Keratinocyte (primary cell): ENCODE data around the gene RIT2. TPM values are rescaled to one million over a fixed set of nuclear protein-coding genes. Genes with fewer than 3 reads are reported as not detected.

ENCODE experiments used
- DNase-seq: peaks from one replicate; pipeline ENCODE4 v3.0.0-alpha.2; 2011; ENCODE audit warnings: low read depth, missing footprints, low spot score
- FAIRE-seq: peaks from 2 replicates; lab custom pipeline; 2011; peaks lifted over from hg19 to GRCh38; lab: Jason Lieb, UNC
- H2AFZ ChIP-seq: 2 replicates; pipeline ENCODE4 v1.6.0; 2012; ENCODE audit warnings: low read length, control low read depth, inconsistent platforms; ENCODE audit not compliant: control insufficient read depth
- H3K27ac ChIP-seq: 2 replicates; pipeline ENCODE4 v1.5.1; 2011; ENCODE audit warnings: low read length; ENCODE audit not compliant: control insufficient read depth, insufficient read depth
- H3K27me3 ChIP-seq: 3 replicates; pipeline ENCODE4 v1.6.0; 2011; ENCODE audit warnings: low read length; ENCODE audit not compliant: control insufficient read depth, insufficient read depth; ENCODE audit errors: extremely low read depth
- H3K36me3 ChIP-seq, 2 experiments: 2 replicates in 1 of 2; 3 replicates in 1 of 2; pipeline ENCODE4 v1.5.1; 2011; ENCODE audit warnings: low read length in 2 of 2, mild to moderate bottlenecking in 1 of 2; ENCODE audit not compliant: control insufficient read depth in 2 of 2, insufficient read depth in 2 of 2; ENCODE audit errors: extremely low read depth in 1 of 2
- H3K4me1 ChIP-seq: 3 replicates; pipeline ENCODE4 v1.5.1; 2011; ENCODE audit warnings: low read length; ENCODE audit not compliant: control insufficient read depth, insufficient read depth; ENCODE audit errors: extremely low read depth
- H3K4me2 ChIP-seq: 3 replicates; pipeline ENCODE4 v1.6.0; 2011; ENCODE audit warnings: low read depth, low read length; ENCODE audit not compliant: control insufficient read depth, insufficient read depth; ENCODE audit errors: extremely low read depth
- H3K4me3 ChIP-seq, 3 experiments: fragments of 200-600 bp in 1 of 3; sonication (generic) in 1 of 3; 2 replicates in 2 of 3; 3 replicates in 1 of 3; pipeline ENCODE4 v1.5.1; 2011 to 2016; ENCODE audit warnings: low read length in 3 of 3, mild to moderate bottlenecking in 3 of 3, control low read depth in 2 of 3, inconsistent platforms in 1 of 3, low read depth in 1 of 3, mixed read lengths in 1 of 3, mixed run types in 1 of 3, moderate library complexity in 1 of 3; ENCODE audit not compliant: control insufficient read depth in 2 of 3, insufficient read depth in 2 of 3; ENCODE audit errors: extremely low read depth in 1 of 3
- H3K79me2 ChIP-seq: 2 replicates; pipeline ENCODE4 v1.6.0; 2012; ENCODE audit warnings: low read length; ENCODE audit not compliant: control insufficient read depth, insufficient read depth
- H3K9ac ChIP-seq: 3 replicates; pipeline ENCODE4 v1.6.0; 2011; ENCODE audit warnings: low read length; ENCODE audit not compliant: control insufficient read depth, insufficient read depth; ENCODE audit errors: extremely low read depth
- H3K9me1 ChIP-seq: 3 replicates; pipeline ENCODE4 v1.6.0; 2011; ENCODE audit warnings: low read length; ENCODE audit not compliant: control insufficient read depth, insufficient read depth; ENCODE audit errors: extremely low read depth
- H3K9me3 ChIP-seq: 2 replicates; pipeline ENCODE4 v1.5.1; 2012; ENCODE audit warnings: low read depth, low read length; ENCODE audit not compliant: control insufficient read depth
- H4K20me1 ChIP-seq: 3 replicates; pipeline ENCODE4 v1.6.0; 2011; ENCODE audit warnings: low read length; ENCODE audit not compliant: control insufficient read depth, insufficient read depth; ENCODE audit errors: extremely low read depth
- CTCF ChIP-seq, 3 experiments: IDR thresholded peaks in 1 of 3; conservative IDR thresholded peaks in 1 of 3; optimal IDR thresholded peaks in 1 of 3; 2 replicates in 2 of 3; 3 replicates in 1 of 3; pipeline versions ENCODE3 to v1.5.1; 2011; ENCODE audit warnings: low read length in 3 of 3, mild to moderate bottlenecking in 3 of 3, moderate library complexity in 2 of 3, control low read depth in 1 of 3, inconsistent platforms in 1 of 3; ENCODE audit not compliant: insufficient read depth in 2 of 3; ENCODE audit errors: extremely low read depth in 1 of 3
- EZH2 ChIP-seq: IDR thresholded peaks from one replicate; pipeline ENCODE4 v1.6.1; 2012; ENCODE audit warnings: inconsistent platforms, mild to moderate bottlenecking, low read length, moderate library complexity
- dilution Hi-C: fragments of 300-500 bp; cut with MboI; formaldehyde crosslinking; loops from one replicate; pipeline ENCODE4 v1.7.0; 2020; ENCODE audit warnings: low sequenced_read_pairs; ENCODE audit not compliant: extremely low pct_ligation_motif_present
- polyA plus RNA-seq, 5 experiments: library from polyadenylated mRNA; depleted of rRNA in 3 of 5; stranded (reverse) in 3 of 5; stranded (forward) in 1 of 5; unstranded in 1 of 5; fragments of >200 nt; gene quantifications; 1 replicate in 1 of 5; 2 replicates in 3 of 5; 3 replicates in 1 of 5; pipeline versions ENCODE4 v1.2.1 to v1.2.3, GENCODE V29; 2011 to 2012; ENCODE audit warnings: missing spikeins in 2 of 5, low read depth in 1 of 5, low replicate concordance in 1 of 5

The RIT2 gene
- polyA plus RNA-seq, 1 donor (not counting 4 experiments of a cell fraction or from before 2014, with no cell fraction given): not detected

GRCh38 chr18:43010611-43011010 lies 104.9 kb downstream of the RIT2 start:
- no peaks in the 10 kb centered on the region for H3K9me1 ChIP-seq
- no peaks in the 10 kb centered on the region for H3K79me2 ChIP-seq
- H2AFZ ChIP-seq: no peak overlapping the region
- no peaks in the 10 kb centered on the region for H4K20me1 ChIP-seq
- FAIRE-seq (no peak), DNase-seq (no peak)
- no peaks in the 10 kb centered on the region for H3K36me3 ChIP-seq
- no peaks in the 10 kb centered on the region for H3K9me3 ChIP-seq
- H3K4me1 ChIP-seq: no peaks in the 10 kb centered on the region
- TF ChIP-seq CTCF (optimal IDR thresholded peaks at IDR 0.05 in 1 of 3, IDR thresholded peaks at IDR 0.05 in 1 of 3, conservative IDR thresholded peaks at IDR 0.05 in 1 of 3; ENCODE audit: extremely low read depth in 1 of 3, insufficient read depth in 2 of 3, low read length in 3 of 3) (no peak), EZH2 (no peak)
- H3K27me3 ChIP-seq: no peaks in the 10 kb centered on the region
- no peak overlapping the region for H3K27ac ChIP-seq
- H3K4me3 ChIP-seq: no peak overlapping the region
- no peak overlapping the region for H3K4me2 ChIP-seq
- dilution Hi-C loops: no loop called here
- no peak overlapping the region for H3K9ac ChIP-seq

- dilution Hi-C loops: no loop called here
- no peak for FAIRE-seq
- no peaks in the 10 kb centered on the region for H3K9me1 ChIP-seq
Observed at GRCh38 chr18:43009674-43010073, 105.8 kb downstream of the RIT2 start.

More at GRCh38 chr18:43009674-43010073, 105.8 kb downstream of the RIT2 start:
- no peaks in the 10 kb centered on the region for H3K36me3 ChIP-seq
- H4K20me1 ChIP-seq: no peaks in the 10 kb centered on the region
- no peak overlapping the region for H3K27ac ChIP-seq
- no peak overlapping the region for H3K4me3 ChIP-seq
- no peaks in the 10 kb centered on the region for H3K27me3 ChIP-seq
- no peak for DNase-seq
- no peak overlapping the region for H3K9ac ChIP-seq
- H3K4me2 ChIP-seq: no peak overlapping the region
- TF ChIP-seq EZH2 (no peak), CTCF (optimal IDR thresholded peaks at IDR 0.05 in 1 of 3, IDR thresholded peaks at IDR 0.05 in 1 of 3, conservative IDR thresholded peaks at IDR 0.05 in 1 of 3; ENCODE audit: extremely low read depth in 1 of 3, insufficient read depth in 2 of 3, low read length in 3 of 3) (no peak)
- no peaks in the 10 kb centered on the region for H3K9me3 ChIP-seq
- no peaks in the 10 kb centered on the region for H3K79me2 ChIP-seq
- no peaks in the 10 kb centered on the region for H3K4me1 ChIP-seq
- H2AFZ ChIP-seq: no peak overlapping the region
